ENCODE data around the gene ZSCAN23. TPM values are rescaled to one million over a fixed set of nuclear protein-coding genes. Genes with fewer than 3 reads are reported as not detected.

The ZSCAN23 gene
- polyA plus RNA-seq, 1 donor from 2014 or later, result 14.7 TPM

DNA sequence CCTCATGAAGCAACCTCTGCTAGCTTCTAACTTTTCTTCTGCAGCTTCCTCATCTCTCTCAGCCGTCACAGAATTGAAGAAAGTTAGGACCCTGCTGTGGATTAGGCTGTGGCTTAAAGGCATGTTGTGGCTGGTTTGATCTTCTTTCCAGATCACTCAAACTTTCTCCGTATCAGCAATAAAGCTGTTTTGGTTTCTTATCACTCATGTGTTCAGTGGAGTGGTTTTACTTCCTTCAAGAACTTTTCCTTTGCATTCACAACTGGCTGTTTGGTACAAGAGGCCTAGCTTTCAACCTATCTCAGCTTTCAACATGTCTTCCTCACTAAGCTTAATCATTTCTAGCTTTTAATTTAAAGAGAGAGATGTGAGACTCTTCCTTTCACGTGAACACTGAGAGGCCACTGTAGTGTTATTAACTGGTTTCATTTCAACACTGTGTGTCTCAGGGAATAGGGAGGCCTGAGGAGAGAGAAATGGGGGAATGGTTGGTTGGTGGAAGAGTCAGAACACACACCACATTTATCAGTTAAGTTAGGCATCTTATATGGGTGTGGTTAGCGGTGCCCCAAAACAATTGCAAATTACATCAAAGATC is 17.2 kb downstream of the ZSCAN23 start:
- TF ChIP-seq, protein P1, sequence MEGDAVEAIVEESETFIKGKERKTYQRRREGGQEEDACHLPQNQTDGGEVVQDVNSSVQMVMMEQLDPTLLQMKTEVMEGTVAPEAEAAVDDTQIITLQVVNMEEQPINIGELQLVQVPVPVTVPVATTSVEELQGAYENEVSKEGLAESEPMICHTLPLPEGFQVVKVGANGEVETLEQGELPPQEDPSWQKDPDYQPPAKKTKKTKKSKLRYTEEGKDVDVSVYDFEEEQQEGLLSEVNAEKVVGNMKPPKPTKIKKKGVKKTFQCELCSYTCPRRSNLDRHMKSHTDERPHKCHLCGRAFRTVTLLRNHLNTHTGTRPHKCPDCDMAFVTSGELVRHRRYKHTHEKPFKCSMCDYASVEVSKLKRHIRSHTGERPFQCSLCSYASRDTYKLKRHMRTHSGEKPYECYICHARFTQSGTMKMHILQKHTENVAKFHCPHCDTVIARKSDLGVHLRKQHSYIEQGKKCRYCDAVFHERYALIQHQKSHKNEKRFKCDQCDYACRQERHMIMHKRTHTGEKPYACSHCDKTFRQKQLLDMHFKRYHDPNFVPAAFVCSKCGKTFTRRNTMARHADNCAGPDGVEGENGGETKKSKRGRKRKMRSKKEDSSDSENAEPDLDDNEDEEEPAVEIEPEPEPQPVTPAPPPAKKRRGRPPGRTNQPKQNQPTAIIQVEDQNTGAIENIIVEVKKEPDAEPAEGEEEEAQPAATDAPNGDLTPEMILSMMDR (IDR thresholded peaks at IDR 0.05; ENCODE audit: poor library complexity, severe bottlenecking), result no peak
- no peak for TF ChIP-seq MXI1 (conservative IDR thresholded peaks at IDR 0.05; ENCODE audit: poor library complexity, severe bottlenecking)
- TF ChIP-seq, protein P2, sequence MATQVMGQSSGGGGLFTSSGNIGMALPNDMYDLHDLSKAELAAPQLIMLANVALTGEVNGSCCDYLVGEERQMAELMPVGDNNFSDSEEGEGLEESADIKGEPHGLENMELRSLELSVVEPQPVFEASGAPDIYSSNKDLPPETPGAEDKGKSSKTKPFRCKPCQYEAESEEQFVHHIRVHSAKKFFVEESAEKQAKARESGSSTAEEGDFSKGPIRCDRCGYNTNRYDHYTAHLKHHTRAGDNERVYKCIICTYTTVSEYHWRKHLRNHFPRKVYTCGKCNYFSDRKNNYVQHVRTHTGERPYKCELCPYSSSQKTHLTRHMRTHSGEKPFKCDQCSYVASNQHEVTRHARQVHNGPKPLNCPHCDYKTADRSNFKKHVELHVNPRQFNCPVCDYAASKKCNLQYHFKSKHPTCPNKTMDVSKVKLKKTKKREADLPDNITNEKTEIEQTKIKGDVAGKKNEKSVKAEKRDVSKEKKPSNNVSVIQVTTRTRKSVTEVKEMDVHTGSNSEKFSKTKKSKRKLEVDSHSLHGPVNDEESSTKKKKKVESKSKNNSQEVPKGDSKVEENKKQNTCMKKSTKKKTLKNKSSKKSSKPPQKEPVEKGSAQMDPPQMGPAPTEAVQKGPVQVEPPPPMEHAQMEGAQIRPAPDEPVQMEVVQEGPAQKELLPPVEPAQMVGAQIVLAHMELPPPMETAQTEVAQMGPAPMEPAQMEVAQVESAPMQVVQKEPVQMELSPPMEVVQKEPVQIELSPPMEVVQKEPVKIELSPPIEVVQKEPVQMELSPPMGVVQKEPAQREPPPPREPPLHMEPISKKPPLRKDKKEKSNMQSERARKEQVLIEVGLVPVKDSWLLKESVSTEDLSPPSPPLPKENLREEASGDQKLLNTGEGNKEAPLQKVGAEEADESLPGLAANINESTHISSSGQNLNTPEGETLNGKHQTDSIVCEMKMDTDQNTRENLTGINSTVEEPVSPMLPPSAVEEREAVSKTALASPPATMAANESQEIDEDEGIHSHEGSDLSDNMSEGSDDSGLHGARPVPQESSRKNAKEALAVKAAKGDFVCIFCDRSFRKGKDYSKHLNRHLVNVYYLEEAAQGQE (IDR thresholded peaks at IDR 0.05; ENCODE audit: borderline replicate concordance), result no peak
- Histone ChIP-seq H3K9me3 (ENCODE audit: low read length) (no peaks in the 10 kb centered on the region), H3K79me2 (replicated peaks; ENCODE audit: insufficient read depth, low read length) (no peaks in the 10 kb centered on the region), H4K20me1 (ENCODE audit: insufficient read depth) (no peaks in the 10 kb centered on the region), H3K9me2 (ENCODE audit: insufficient read depth, low read length) (no peaks in the 10 kb centered on the region), H3K4me3 (ENCODE audit: low read length) (no peak overlapping the region), H3F3A (ENCODE audit: insufficient read depth, low read length, poor library complexity, severe bottlenecking) (no peaks in the 10 kb centered on the region), H3K4me2 (ENCODE audit: low read length) (no peak overlapping the region), H3K36me3 (ENCODE audit: insufficient read depth, low read length) (peaks cover 6% of the 10 kb centered on the region), H3K27ac (ENCODE audit: low read length) (no peak overlapping the region), H2AFZ (ENCODE audit: low read depth, low read length) (no peak overlapping the region), H3K27me3 (ENCODE audit: insufficient read depth, low read depth, low read length) (no peaks in the 10 kb centered on the region), H3K9ac (ENCODE audit: low read length) (no peak overlapping the region)

- no peak overlapping the region for H3K4me2 ChIP-seq (ENCODE audit: low read length)
- H3K27me3 ChIP-seq (ENCODE audit: insufficient read depth, low read depth, low read length), result no peaks in the 10 kb centered on the region
- H3K9ac ChIP-seq (ENCODE audit: low read length), result no peak overlapping the region
- H3F3A ChIP-seq (ENCODE audit: insufficient read depth, low read length, poor library complexity, severe bottlenecking), result no peaks in the 10 kb centered on the region
- no peaks in the 10 kb centered on the region for H3K9me2 ChIP-seq (ENCODE audit: insufficient read depth, low read length)
- no peak overlapping the region for H3K4me3 ChIP-seq (ENCODE audit: low read length)
- H4K20me1 ChIP-seq (ENCODE audit: insufficient read depth), result no peaks in the 10 kb centered on the region
- H3K9me3 ChIP-seq (ENCODE audit: low read length), result no peaks in the 10 kb centered on the region
- no peaks in the 10 kb centered on the region for H3K79me2 ChIP-seq (replicated peaks; ENCODE audit: insufficient read depth, low read length)
- H3K27ac ChIP-seq (ENCODE audit: low read length), result no peak overlapping the region
- TF ChIP-seq POLR2AphosphoS5 (IDR thresholded peaks at IDR 0.05) (no peak), EZH2 (IDR thresholded peaks at IDR 0.05; ENCODE audit: borderline replicate concordance, insufficient read depth, low read length, poor library complexity, severe bottlenecking) (no peak), MXI1 (conservative IDR thresholded peaks at IDR 0.05; ENCODE audit: poor library complexity, severe bottlenecking) (no peak), EP300 (conservative IDR thresholded peaks at IDR 0.05; ENCODE audit: poor library complexity, severe bottlenecking) (no peak), RAD21 (conservative IDR thresholded peaks at IDR 0.05) (no peak), SMC3 (conservative IDR thresholded peaks at IDR 0.05; ENCODE audit: poor library complexity) (no peak), TAF1 (IDR thresholded peaks at IDR 0.05; ENCODE audit: low read depth) (no peak)
- TF ChIP-seq, protein P1 (IDR thresholded peaks at IDR 0.05; ENCODE audit: poor library complexity, severe bottlenecking), result no peak
- TF ChIP-seq, protein P2 (IDR thresholded peaks at IDR 0.05; ENCODE audit: borderline replicate concordance), result no peak
- no peak overlapping the region for H2AFZ ChIP-seq (ENCODE audit: low read depth, low read length)
- no peaks in the 10 kb centered on the region for H3K36me3 ChIP-seq (ENCODE audit: insufficient read depth, low read length)
These were observed 19.1 kb downstream of the ZSCAN23 start for GRCh38 chr6:28424163-28424562.

All from neural cell (in vitro differentiated cells).